ENCODE data around the gene KLF7. TPM values are rescaled to one million over a fixed set of nuclear protein-coding genes. Genes with fewer than 3 reads are reported as not detected.

KLF7 gene
- total RNA-seq, 4 donors from 2014 or later, result 22.5 to 63.5 (median 37.1) TPM

DNA sequence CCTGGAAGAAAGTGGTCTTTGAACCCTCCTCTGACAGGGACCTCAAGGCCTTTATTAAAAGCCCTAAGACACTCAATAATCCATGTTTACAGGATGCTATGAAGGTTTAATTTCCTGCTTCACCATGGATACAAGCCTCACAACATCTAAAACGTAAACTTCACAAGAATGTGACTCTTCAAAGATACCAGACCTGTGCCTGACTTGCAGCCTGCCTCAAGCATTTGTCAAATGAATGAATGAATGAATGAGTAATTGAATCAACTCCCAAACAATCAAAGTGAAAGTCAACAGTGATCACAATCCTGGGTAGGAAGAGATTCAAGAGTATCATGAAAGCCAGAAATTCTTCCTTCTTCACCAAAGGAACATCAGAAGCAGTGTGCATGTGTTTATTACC, 30.4 kb downstream of the KLF7 start:
- no peaks in the 10 kb centered on the region for H3K27me3 ChIP-seq
- H3K27ac ChIP-seq, result peak overlapping the region in 2 of 4 donors; percentile 17 to 76
- TF ChIP-seq, protein P1, sequence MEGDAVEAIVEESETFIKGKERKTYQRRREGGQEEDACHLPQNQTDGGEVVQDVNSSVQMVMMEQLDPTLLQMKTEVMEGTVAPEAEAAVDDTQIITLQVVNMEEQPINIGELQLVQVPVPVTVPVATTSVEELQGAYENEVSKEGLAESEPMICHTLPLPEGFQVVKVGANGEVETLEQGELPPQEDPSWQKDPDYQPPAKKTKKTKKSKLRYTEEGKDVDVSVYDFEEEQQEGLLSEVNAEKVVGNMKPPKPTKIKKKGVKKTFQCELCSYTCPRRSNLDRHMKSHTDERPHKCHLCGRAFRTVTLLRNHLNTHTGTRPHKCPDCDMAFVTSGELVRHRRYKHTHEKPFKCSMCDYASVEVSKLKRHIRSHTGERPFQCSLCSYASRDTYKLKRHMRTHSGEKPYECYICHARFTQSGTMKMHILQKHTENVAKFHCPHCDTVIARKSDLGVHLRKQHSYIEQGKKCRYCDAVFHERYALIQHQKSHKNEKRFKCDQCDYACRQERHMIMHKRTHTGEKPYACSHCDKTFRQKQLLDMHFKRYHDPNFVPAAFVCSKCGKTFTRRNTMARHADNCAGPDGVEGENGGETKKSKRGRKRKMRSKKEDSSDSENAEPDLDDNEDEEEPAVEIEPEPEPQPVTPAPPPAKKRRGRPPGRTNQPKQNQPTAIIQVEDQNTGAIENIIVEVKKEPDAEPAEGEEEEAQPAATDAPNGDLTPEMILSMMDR (IDR thresholded peaks at IDR 0.05), result no peak
- no peak for TF ChIP-seq POLR2A (IDR thresholded peaks at IDR 0.05)
- no peaks in the 10 kb centered on the region for H3K9me3 ChIP-seq
- no peak for DNase-seq
- H3K4me1 ChIP-seq, result peaks cover 0 to 34% (median 0%) of the 10 kb centered on the region in 4 donors
- no peak overlapping the region for H3K4me3 ChIP-seq
- no peaks in the 10 kb centered on the region for H3K36me3 ChIP-seq

DNA sequence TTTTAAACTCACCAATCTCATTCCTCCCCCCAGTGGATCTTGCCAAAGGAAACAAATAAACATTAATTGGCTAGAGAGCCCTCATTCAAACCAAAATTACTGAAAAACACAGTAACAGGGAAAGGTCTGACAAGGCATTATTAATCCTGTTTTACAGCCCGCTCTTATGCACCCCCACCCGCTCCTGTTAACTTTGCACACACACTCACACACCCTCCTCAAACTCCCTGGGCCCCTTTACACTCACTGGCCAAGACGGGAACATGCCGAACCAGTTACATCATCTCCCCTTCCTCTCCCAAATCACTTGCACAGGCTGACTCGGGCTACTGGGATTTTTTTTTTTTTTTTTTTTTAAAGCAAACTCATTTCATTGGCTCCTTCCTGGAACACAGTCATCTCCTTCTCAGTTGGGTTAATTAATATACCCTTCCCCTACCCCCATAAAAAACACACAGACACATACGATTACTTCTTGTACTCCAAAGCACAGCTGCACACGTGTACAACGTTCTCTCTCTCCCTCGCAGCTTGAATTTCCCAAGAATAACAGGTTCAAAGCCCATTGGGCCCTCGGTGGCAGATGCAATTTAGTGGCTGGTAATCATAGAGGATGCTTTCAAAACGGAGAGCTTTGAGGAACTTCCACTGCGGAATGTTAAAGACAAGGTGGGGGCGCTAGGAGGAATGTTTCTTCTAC, 31.8 kb downstream of the KLF7 start:
- Histone ChIP-seq H3K9me3 (no peaks in the 10 kb centered on the region), H3K27ac (peak overlapping the region; percentile 4 to 76 (median 54)), H3K27me3 (no peaks in the 10 kb centered on the region), H3K4me3 (no peak overlapping the region), H3K36me3 (no peaks in the 10 kb centered on the region), H3K4me1 (peaks cover 0 to 34% (median 0%) of the 10 kb centered on the region in 4 donors)
- no peak for TF ChIP-seq POLR2A (IDR thresholded peaks at IDR 0.05)
- TF ChIP-seq, protein P1 (IDR thresholded peaks at IDR 0.05), result no peak
- DNase-seq, result peak in 1 of 3 donors; percentile 71

DNA sequence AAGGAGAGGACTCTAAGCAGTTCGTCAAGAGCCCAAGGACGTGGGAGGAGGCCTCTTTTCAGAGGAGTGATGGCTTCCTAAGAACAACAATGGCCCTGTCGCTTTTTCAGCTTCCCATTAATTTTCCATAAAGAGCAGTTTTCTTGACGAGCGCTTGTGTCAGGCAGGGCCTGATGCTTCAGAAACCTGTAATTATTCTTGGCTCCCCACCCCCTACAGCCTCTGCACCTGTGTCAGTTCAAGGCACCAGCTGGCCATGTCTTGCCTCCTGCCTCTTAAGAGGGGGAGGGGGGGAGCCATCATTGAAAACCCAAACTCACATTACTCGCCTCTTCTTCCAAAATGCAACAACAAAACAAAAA, 32.3 kb downstream of the KLF7 start:
- H3K4me1 ChIP-seq, result peaks cover 0 to 34% (median 0%) of the 10 kb centered on the region in 4 donors
- no peaks in the 10 kb centered on the region for H3K36me3 ChIP-seq
- H3K27me3 ChIP-seq, result no peaks in the 10 kb centered on the region
- H3K27ac ChIP-seq, result peak overlapping the region; percentile 4 to 76 (median 54)
- no peak for DNase-seq
- H3K4me3 ChIP-seq, result no peak overlapping the region
- H3K9me3 ChIP-seq, result no peaks in the 10 kb centered on the region
- TF ChIP-seq POLR2A (IDR thresholded peaks at IDR 0.05), result no peak
- TF ChIP-seq, protein P1 (IDR thresholded peaks at IDR 0.05), result no peak

DNA sequence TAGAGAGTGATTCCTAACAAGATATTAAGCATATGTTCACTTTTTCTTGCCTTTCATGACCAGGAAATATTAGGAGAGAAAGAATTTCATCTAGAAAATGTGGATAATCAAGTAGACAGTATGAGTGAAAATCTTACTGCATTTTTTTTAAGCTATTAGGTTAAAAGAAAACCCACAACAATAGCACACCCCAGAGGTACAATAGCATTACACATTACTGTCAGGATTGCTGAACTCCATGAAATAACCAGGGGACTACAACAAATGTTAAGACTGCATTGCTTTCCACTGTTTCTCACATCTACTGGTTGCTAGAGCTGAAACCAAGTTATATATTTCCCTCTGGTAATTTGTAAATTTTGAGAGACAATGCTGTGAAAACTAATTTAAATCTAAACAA, 33.7 kb downstream of the KLF7 start:
- Histone ChIP-seq H3K4me3 (no peak overlapping the region), H3K9me3 (no peaks in the 10 kb centered on the region), H3K27me3 (no peaks in the 10 kb centered on the region), H3K4me1 (peaks cover 0 to 28% (median 0%) of the 10 kb centered on the region in 4 donors), H3K27ac (peak overlapping the region in 2 of 4 donors; percentile 76), H3K36me3 (no peaks in the 10 kb centered on the region)
- TF ChIP-seq, protein P1 (IDR thresholded peaks at IDR 0.05), result no peak
- TF ChIP-seq POLR2A (IDR thresholded peaks at IDR 0.05), result no peak
- no peak for DNase-seq

DNA sequence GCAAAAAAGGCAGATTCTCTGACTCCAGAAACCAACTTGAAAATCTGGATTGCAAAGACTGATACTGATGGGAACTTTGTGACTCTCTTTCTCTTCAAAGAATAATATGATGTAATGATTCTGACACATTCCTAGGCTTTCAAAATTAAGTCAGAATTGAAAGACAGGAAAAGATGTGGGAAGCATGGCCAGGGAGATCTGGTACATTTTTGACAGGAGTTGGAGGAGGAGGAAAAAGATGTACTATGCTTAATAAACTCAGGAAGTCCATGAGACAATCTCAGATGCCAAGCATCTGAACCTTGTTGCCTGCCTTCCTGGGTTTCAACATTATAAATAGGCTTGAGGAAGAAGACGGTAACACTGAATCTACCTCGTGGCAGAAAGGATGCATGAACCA, 34.2 kb downstream of the KLF7 start:
- Histone ChIP-seq H3K27ac (peak overlapping the region in 2 of 4 donors; percentile 76), H3K4me1 (peaks cover 0 to 28% (median 0%) of the 10 kb centered on the region in 4 donors), H3K4me3 (no peak overlapping the region), H3K27me3 (no peaks in the 10 kb centered on the region), H3K9me3 (no peaks in the 10 kb centered on the region), H3K36me3 (no peaks in the 10 kb centered on the region)
- no peak for DNase-seq
- TF ChIP-seq POLR2A (IDR thresholded peaks at IDR 0.05), result no peak
- TF ChIP-seq, protein P1 (IDR thresholded peaks at IDR 0.05), result no peak
